GM23338 (cell line): ENCODE results near the gene PERCC1. TPM values are rescaled to one million over a fixed set of nuclear protein-coding genes. Genes with fewer than 3 reads are reported as not detected.

Experiments used
- ATAC-seq: fragments of 200-7000 bp; cut with Tn5 transposase; 3 replicates; pipeline ENCODE4 v1.9.1; 2020
- DNase-seq: peaks from one replicate; pipeline ENCODE4 v3.0.0-alpha.2; 2015; ENCODE audit warnings: low spot score
- H2AFZ ChIP-seq: fragments of 200-600 bp; sonication (generic); 2 replicates; pipeline ENCODE4 v1.8.0; 2016; ENCODE audit warnings: antibody characterized with exemption, mild to moderate bottlenecking, moderate library complexity
- H3F3A ChIP-seq: fragments of 200-600 bp; sonication (generic); replicated peaks from 2 replicates; pipeline ENCODE4 v1.8.0; 2017; ENCODE audit warnings: antibody characterized with exemption, mixed run types, low read depth
- H3K27ac ChIP-seq: fragments of 200-600 bp; sonication (generic); 2 replicates; pipeline ENCODE4 v1.6.1; 2016; ENCODE audit warnings: low read depth
- H3K27me3 ChIP-seq: fragments of 200-600 bp; sonication (generic); 2 replicates; pipeline ENCODE4 v1.8.0; 2016; ENCODE audit warnings: mild to moderate bottlenecking, mixed run types, moderate library complexity; ENCODE audit not compliant: insufficient read depth
- H3K36me3 ChIP-seq: fragments of 200-600 bp; sonication (generic); 2 replicates; pipeline ENCODE4 v1.8.0; 2016; ENCODE audit warnings: mild to moderate bottlenecking; ENCODE audit not compliant: insufficient read depth
- H3K4me1 ChIP-seq: fragments of 200-600 bp; sonication (generic); 2 replicates; pipeline ENCODE4 v1.8.0; 2016; ENCODE audit warnings: mild to moderate bottlenecking, moderate library complexity; ENCODE audit not compliant: insufficient read depth
- H3K4me2 ChIP-seq: fragments of 200-600 bp; sonication (generic); 2 replicates; pipeline ENCODE4 v1.7.1; 2017; ENCODE audit warnings: mixed run types
- H3K4me3 ChIP-seq: fragments of 200-600 bp; sonication (generic); 2 replicates; pipeline ENCODE4 v1.6.1; 2016; ENCODE audit warnings: mixed run types
- H3K79me2 ChIP-seq: fragments of 200-600 bp; sonication (generic); replicated peaks from 2 replicates; pipeline ENCODE4 v1.8.0; 2017; ENCODE audit warnings: mild to moderate bottlenecking; ENCODE audit not compliant: insufficient read depth
- H3K9me2 ChIP-seq: fragments of 200-600 bp; sonication (generic); 2 replicates; pipeline ENCODE4 v1.8.0; 2017; ENCODE audit not compliant: insufficient read depth
- H4K20me1 ChIP-seq: fragments of 200-600 bp; sonication (generic); replicated peaks from 2 replicates; pipeline ENCODE4 v1.8.0; 2017; ENCODE audit warnings: mild to moderate bottlenecking; ENCODE audit not compliant: insufficient read depth
- H3K27ac Mint-ChIP-seq: 2 replicates; pipeline ENCODE4 v1.8.0; 2020; ENCODE audit warnings: inconsistent platforms, mild to moderate bottlenecking, moderate library complexity, mixed read lengths
- H3K27me3 Mint-ChIP-seq: 3 replicates; pipeline ENCODE4 v1.8.0; 2022; ENCODE audit warnings: low read depth, mild to moderate bottlenecking, moderate library complexity, mixed read lengths, inconsistent platforms; ENCODE audit not compliant: insufficient read depth, poor library complexity
- H3K36me3 Mint-ChIP-seq: 3 replicates; pipeline ENCODE4 v1.8.0; 2021; ENCODE audit warnings: low read depth, mild to moderate bottlenecking, inconsistent platforms, moderate library complexity, mixed read lengths
- H3K4me1 Mint-ChIP-seq: 3 replicates; pipeline ENCODE4 v1.8.0; 2020; ENCODE audit warnings: mild to moderate bottlenecking, inconsistent platforms, mixed read lengths
- H3K4me3 Mint-ChIP-seq: 3 replicates; pipeline ENCODE4 v1.8.0; 2021; ENCODE audit warnings: moderate library complexity, mild to moderate bottlenecking, inconsistent platforms, mixed read lengths
- H3K9me3 Mint-ChIP-seq: 3 replicates; pipeline ENCODE4 v1.8.0; 2020; ENCODE audit warnings: moderate library complexity, mild to moderate bottlenecking, inconsistent platforms, mixed read lengths
- JUNB ChIP-seq: IDR thresholded peaks from one replicate; pipeline ENCODE4 v1.6.1; 2016; ENCODE audit warnings: antibody characterized with exemption; ENCODE audit not compliant: unreplicated experiment
- NANOG ChIP-seq: IDR thresholded peaks from 2 replicates; pipeline ENCODE4 v1.6.1; 2016; ENCODE audit warnings: antibody characterized with exemption, borderline replicate concordance
- POLR2AphosphoS5 ChIP-seq: IDR thresholded peaks from 2 replicates; pipeline ENCODE4 v1.6.1; 2016; ENCODE audit warnings: antibody characterized with exemption, low read depth
- ZNF331 ChIP-seq: fragments of 250-450 bp; sonication (Bioruptor Pico); IDR thresholded peaks from 2 replicates; pipeline ENCODE4 v1.5.0; 2020; ENCODE audit warnings: low read depth, mild to moderate bottlenecking, moderate library complexity
- ZNF462 ChIP-seq: fragments of 250-450 bp; sonication (Bioruptor Pico); IDR thresholded peaks from 2 replicates; pipeline ENCODE4 v1.5.0; 2020; ENCODE audit warnings: mild to moderate bottlenecking, moderate library complexity
- polyA plus RNA-seq: library from polyadenylated mRNA; unstranded; fragments of >200 nt; fragmentation: Nextera tagmentation; extraction: Ambion mirVana; gene quantifications from 2 replicates; pipeline ENCODE4 v1.2.1, GENCODE V29; 2016
- total RNA-seq: library from RNA; depleted of rRNA; stranded (reverse); fragments of >200 nt; shearing (Covaris generic); gene quantifications from 2 replicates; pipeline ENCODE4 v1.2.3, GENCODE V29; 2014

Gene PERCC1
- total and polyA plus RNA-seq, 2 experiments from 2014 or later = not detected

- ATAC-seq (no peak), DNase-seq (no peak)
- Histone ChIP-seq H3F3A (no peaks in the 10 kb centered on the region), H3K9me2 (no peaks in the 10 kb centered on the region), H3K27ac (no peak overlapping the region), H3K36me3 (no peaks in the 10 kb centered on the region), H4K20me1 (no peaks in the 10 kb centered on the region), H2AFZ (no peak overlapping the region), H3K4me3 (no peak overlapping the region), H3K27me3 (no peaks in the 10 kb centered on the region), H3K79me2 (no peaks in the 10 kb centered on the region), H3K4me1 (no peaks in the 10 kb centered on the region), H3K4me2 (no peak overlapping the region)
- Mint-ChIP-seq H3K27me3 (peaks cover 9% of the 10 kb centered on the region), H3K4me3 (no peak overlapping the region), H3K36me3 (peaks cover 12% of the 10 kb centered on the region), H3K9me3 (no peaks in the 10 kb centered on the region), H3K4me1 (no peaks in the 10 kb centered on the region), H3K27ac (no peak overlapping the region)
- TF ChIP-seq ZNF462 = no peak
These were observed 21.0 kb downstream of the PERCC1 start for GRCh38 chr16:1451702-1452392.

- Histone ChIP-seq H3K27ac (no peak overlapping the region), H3K4me3 (no peak overlapping the region), H3K9me2 (no peaks in the 10 kb centered on the region), H4K20me1 (no peaks in the 10 kb centered on the region), H3K79me2 (no peaks in the 10 kb centered on the region), H3K36me3 (no peaks in the 10 kb centered on the region), H2AFZ (no peak overlapping the region), H3K27me3 (no peaks in the 10 kb centered on the region), H3K4me2 (no peak overlapping the region), H3K4me1 (no peaks in the 10 kb centered on the region), H3F3A (no peaks in the 10 kb centered on the region)
- Mint-ChIP-seq H3K27me3 (peaks cover 9% of the 10 kb centered on the region), H3K4me3 (no peak overlapping the region), H3K4me1 (no peaks in the 10 kb centered on the region), H3K27ac (no peak overlapping the region), H3K36me3 (peaks cover 12% of the 10 kb centered on the region), H3K9me3 (no peaks in the 10 kb centered on the region)
- no peak for TF ChIP-seq ZNF331 (CRISPR knock-in tag)
- no peak for TF ChIP-seq NANOG
- no peak for TF ChIP-seq JUNB
- TF ChIP-seq POLR2AphosphoS5 = no peak
- no peak for TF ChIP-seq ZNF462
- ATAC-seq (no peak), DNase-seq (no peak)
These were observed 21.7 kb downstream of the PERCC1 start for GRCh38 chr16:1452530-1452929.
